GM12892 (cell line): ENCODE data around the gene CMC1.

Experiments used
- POLR2A ChIP-seq: IDR thresholded peaks from 2 replicates; pipeline ENCODE4 v1.6.1; 2011; ENCODE audit warnings: low read depth, low read length, control low read depth
- POLR2AphosphoS5 ChIP-seq: IDR thresholded peaks from 2 replicates; pipeline ENCODE4 v1.6.1; 2011; ENCODE audit warnings: low read depth, low read length, control low read depth
- TAF1 ChIP-seq: IDR thresholded peaks from 2 replicates; pipeline ENCODE4 v1.6.1; 2011; ENCODE audit warnings: low read depth, mild to moderate bottlenecking, control low read depth, low read length, borderline replicate concordance

GRCh38 chr3:28294667-28295413 lies 53.4 kb downstream of the CMC1 start:
- no peak for TF ChIP-seq POLR2A
- TF ChIP-seq TAF1: no peak
- TF ChIP-seq POLR2AphosphoS5: no peak
